IPS-NIHi11 (cell line): ENCODE measurements around the gene RUNX2.
"Not testable (repeated sequence)": the region's sequence is repeated elsewhere in the genome, so short reads cannot be mapped to it uniquely, and the experiment has no call there.

ENCODE experiments used
- DNase-seq: peaks from one replicate; pipeline ENCODE4 v3.0.0; 2012; ENCODE audit warnings: mixed read lengths, low spot score

Gene RUNX2

DNA sequence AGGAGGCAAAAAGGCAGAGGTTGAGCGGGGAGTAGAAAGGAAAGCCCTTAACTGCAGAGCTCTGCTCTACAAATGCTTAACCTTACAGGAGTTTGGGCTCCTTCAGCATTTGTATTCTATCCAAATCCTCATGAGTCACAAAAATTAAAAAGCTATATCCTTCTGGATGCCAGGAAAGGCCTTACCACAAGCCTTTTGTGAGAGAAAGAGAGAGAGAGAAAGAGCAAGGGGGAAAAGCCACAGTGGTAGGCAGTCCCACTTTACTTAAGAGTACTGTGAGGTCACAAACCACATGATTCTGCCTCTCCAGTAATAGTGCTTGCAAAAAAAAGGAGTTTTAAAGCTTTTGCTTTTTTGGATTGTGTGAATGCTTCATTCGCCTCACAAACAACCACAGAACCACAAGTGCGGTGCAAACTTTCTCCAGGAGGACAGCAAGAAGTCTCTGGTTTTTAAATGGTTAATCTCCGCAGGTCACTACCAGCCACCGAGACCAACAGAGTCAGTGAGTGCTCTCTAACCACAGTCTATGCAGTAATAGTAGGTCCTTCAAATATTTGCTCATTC is at the start of gene RUNX2:
Gene RUNX2, plus strand, starts transcription at position 375 of the 567 bp plus-strand sequence. CDS start 397 bp downstream, outside the sequence.
- DNase-seq = peak; percentile 7

DNA sequence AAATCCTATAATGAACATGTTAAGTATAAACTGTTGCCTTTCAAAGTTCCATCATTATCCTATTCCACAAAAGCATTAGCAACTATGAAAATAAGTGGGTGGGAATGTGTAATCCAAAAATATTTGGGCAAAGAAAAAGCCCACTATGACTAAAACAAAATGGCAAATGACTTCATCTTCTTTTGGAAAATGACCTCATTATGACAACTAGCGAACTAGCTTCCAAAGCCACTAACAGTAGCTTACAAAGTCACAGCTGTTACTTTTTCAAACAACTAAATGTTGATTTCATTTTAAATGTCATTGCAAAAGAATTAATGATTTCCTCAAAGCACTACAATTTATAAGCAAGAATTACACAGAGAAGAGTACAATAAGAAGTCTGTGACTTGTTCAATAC is 49.8 kb upstream of the RUNX2 start:
- DNase-seq = no peak

DNA sequence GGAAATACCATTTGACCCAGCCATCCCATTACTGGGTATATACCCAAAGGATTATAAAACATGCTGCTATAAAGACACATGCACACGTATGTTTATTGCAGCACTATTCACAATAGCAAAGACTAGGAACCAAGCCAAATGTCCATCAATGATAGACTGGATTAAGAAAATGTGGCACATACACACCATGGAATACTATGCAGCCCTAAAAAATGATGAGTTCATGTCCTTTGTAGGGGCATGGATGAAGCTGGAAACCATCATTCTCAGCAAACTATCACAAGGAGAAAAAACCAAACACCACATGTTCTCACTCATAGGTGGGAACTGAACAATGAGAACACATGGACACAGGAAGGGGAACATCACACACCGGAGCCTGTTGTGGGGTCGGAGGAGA is 41.4 kb upstream of the RUNX2 start:
- DNase-seq = not testable (repeated sequence)

DNA sequence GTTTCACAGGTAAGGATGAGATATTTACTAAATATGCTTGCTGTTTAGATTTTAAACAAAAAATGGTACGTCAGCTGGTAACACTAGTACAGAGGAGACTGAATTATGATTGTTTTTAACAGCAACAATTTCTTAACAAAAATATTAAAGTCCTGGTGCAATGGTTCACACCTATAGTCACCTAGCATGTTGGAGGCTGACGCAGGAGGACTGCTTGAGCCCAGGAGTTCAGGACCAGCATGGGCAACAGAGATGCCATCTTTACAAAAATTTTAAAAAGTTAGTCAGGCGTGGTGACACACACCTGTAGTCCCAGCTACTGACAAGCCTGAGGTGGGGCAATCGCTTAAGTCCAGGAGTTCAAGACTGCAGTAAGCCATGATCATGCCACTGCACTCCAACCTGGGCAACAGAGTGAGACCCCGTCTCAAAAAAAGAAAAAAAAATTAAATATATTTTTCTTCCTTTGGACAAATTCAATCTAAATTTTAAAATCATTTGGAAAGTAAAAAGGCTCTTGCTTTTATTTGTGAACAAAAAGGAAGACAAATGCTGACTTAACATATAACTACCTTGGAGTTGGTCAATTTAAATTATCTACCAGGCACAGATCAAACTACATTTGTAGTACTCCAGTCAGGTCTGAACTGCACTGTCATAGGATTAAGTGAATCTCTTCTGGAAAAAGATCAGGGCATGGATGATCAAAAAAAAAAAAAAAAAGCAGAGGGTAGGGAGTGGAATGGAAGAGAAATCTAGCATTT is 38.2 kb upstream of the RUNX2 start:
- DNase-seq = no peak

DNA sequence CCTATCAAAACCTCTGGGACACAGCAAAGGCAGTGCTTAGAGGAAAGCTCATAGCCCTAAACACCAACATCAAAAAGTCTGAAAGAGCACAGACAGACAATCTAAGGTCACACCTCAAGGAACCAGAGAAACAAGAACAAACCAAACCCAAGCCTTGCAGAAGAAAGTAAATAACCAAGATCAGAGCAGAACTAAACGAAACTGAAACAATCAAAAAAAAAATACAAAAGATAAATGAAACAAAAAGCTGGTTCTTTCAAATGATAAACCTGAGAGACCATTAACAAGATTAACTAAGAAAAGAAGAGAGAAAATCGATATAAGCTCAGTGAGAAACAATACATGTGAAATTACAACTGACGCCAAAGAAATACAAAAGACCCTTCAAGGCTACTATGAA is 34.8 kb upstream of the RUNX2 start:
- DNase-seq = no peak

DNA sequence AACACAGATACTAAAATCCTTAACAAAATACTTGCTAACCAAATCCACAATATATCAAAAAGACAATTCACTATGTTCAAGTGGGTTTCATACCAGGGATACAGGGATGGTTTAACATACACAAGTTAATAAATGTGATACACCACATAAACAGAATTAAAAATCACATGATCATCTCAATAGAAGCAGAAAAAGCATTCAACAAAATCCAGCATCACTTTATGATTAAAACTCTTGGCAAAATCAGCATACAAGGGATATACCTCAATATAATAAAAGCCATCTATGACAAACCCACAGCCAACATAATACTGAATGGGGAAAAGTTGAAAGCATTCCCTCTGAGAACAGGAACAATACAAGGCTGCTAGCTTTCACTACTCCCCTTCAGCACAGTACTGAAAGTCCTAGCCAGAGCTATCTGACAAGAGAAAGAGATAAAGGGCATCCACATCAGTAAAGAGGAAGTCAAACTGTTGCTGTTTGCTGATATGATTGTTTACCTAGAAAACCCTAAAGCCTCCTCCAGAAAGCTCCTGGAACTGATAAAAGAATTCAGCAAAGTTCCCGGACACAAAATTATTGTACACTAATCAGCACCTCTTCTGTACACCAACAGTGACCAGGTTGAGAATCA is 33.9 kb upstream of the RUNX2 start:
- DNase-seq = not testable (repeated sequence)

DNA sequence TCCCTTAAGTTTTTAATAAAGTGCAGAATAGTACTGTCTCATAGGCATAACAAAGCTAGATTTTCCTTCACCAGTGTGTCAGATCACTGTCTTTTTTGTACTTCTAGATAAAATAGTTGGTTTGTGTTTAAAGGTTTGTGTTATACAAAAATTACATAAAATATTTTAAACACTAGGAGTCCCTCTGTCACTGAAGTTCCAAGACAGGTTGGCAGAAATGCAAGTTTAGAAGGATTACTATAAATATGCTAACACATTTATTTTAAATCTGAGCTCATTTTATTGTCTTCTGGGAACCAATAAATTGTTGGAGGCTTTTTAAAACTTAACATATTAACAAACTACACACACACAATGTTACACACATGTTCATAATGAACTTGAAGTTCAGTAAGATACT is 30.8 kb upstream of the RUNX2 start:
- DNase-seq = no peak

DNA sequence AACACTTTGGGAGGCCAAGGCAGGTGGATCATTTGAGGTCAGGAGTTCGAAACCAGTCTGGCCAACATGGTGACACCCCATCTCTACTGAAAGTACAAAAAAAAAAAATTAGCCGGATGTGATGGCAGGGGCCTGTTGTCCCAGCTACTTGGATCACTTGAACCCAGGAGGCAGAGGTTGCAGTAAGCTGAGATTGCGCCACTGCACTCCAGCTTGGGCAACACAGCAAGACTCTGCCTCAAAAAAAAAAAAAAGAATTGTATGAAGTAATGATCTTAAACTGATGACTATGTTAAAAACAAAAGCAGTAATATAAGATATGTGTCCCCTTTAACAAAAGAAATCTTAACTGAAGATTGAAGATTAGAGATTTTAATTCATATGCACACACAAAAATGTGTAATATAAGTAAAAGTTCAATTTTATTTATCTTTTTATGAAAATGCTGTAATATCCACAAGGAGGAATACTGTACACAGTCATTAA is 29.0 kb upstream of the RUNX2 start:
- no peak for DNase-seq

DNA sequence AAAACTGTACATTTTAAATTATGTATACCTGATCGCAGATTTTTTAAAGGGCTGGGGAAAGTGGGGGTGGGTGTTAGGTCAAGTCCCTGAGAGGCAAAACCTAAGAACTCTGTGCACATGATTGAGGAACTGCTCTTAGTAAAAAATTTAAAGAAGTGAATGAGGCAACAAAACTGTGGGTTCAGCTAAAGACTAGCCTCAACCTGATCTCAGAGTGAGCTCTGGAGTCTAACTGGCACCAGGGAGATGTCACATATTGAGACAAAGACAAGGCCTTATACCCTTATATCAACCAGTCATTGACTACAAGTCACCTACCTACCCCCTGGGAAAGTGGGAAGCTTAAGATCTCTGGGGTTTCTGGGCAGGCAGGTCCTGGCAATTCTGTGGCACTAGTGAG is 27.4 kb upstream of the RUNX2 start:
- DNase-seq = no peak

DNA sequence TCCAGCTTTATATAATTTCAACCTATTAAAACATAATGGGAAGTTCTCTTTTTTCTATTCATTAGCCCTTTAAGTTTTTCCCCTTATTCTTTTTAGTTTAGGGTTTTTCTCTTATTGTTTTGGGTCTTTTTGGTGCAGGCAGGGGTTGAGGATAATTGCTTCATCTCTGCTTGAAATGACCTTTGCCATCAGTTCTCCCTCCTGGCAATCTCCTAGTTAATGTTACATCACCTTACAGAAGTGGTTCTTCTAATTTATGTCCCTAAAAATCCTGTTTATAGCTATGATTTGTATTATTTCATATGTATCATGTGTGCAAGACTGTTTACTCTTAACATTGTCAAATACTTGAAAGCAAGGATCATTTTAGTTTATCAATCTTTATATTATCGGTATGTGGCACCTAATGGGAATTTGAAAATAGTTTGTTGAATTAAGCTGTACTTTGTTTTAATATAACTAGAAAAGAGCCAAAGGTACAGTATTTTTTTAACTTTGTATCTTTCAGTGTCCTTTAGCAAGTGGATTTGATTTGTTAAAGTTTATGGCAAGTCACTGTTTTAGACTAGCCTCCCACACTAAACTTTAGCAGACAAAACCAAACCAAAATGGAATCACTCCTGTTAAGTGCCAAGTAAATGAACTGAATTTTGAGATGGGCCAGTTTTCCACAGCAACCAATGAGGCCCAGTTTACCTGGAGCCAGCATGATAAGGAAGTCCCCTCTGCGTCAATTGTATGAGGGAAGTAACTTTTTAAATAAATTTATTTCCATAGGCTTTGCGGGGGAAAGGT is 26.6 kb upstream of the RUNX2 start:
- no peak for DNase-seq

DNA sequence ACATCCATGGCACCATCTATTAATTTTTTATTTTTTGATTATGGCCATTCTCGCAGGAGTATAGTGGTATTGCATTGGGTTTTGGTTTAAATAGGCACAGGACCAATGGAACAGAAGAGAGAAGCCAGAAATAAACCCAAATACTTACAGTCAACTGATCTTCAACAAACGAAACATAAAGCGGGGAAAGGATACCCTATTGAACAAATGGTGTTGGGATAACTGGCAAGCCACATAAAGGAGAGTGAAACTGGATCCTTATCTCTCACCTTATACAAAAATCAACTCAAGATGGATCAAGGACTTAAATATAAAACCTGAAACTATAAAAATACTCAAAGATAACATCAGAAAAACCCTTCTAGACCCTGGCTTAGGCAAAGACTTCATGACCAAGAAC is 25.3 kb upstream of the RUNX2 start:
- DNase-seq = no peak

DNA sequence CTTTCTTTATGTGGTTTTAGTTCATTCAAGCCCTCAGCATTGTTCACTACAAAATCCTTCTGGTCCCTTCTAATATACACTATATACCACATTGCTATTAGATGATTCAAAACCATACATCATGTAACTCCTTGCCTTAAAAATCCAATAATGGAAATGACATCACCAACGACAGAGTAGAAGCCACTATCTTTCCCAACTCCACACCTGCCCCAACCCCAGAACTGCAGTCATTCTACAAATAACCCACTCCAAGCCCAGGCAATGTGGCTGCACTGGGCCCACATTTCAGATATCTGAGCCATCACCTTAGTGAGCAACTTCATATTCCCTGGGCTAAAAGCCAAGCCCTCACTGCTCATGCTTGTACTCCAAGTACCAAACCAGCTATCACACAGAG is 22.6 kb upstream of the RUNX2 start:
- no peak for DNase-seq

DNA sequence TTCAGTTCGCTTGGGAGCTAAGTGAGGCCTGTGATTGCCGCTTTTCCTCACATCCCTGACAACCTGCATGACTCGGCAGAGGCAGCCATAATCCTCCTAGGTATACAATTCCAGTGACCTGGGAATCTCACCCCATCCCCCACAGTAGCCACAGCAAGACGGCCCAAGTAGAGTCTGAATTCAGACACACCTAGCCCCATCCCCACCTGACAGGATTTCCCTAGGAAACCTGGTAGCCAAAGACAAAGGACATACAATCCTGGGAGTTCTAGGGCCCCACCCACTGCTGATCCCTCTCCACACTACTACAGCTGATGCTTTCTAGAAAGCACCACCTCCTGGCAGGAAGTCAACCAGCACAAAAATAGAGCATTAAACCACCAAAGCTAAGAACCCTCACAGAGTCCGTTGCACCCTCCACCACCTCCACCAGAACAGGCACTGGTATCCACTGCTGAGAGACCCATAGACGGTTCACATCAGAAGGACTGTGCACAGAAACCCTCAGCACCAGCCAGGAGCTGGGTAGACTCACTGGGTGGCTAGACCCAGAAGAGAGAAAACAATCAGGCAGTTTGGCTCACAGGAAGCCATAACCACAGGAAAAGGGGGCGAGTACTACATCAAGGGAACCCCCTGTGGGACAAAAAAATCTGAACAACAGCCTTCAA is 17.9 kb upstream of the RUNX2 start:
- no peak for DNase-seq

DNA sequence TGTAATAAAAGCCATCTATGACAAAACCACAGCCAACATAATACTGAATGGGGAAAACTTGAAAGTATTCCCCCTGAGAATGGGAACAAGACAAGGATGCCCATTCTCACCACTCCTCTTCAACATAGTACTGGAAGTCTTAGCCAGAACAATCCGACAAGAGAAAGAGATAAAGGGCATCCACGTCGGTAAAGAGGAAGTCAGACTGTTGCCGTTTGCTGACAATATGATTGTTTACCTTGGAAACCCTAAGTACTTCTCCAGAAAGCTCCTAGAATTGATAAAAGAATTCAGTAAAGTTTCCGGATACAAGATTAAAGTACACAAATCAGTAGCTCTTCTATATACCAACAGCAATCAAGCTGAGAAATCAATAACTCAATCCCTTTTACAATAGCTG is 14.0 kb upstream of the RUNX2 start:
- DNase-seq = no peak

DNA sequence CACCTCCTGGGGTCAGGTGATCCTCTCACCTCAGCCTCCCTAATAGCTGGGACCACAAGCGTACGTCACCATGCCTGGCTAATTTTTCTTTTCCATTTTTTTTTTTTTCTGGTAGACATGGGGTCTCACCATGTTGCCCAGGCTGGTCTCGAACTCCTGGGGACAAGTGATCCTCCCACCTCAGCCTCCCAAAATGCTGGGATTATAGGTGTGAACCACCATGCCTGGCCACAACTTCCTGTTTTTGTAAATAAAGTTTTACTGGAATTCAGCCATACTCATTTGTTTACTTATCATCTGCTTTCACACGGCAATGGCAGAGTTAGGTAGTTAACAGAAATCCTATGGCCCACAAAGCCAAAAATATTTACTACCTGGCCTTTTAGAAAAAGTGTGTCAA is 7.8 kb upstream of the RUNX2 start:
- no peak for DNase-seq

DNA sequence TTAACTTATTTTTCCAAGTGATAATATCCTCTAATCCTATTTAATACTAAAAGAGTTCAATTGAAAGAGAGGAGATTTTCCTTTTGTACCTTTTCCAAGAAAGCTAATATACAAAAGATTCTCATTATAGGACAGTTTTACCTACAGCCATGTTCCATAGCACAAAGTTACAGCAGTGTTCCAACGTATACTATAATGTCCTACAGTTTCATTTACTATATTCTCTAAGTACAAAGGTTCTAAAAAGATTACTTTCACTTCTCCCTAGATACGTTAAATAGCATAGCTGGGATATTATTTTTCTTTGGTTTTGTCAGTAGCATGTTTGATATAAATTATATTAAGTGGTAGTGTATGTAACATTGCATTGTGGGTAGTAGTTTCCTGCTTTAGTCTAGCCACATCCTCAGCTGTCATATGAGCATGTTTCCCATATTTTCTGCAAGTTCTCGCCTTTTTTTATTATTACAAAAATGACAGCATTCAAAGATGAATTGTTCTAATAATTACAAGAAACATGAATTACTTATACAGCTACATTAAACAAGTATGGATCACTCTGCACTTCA is 4.4 kb upstream of the RUNX2 start:
- DNase-seq = no peak

DNA sequence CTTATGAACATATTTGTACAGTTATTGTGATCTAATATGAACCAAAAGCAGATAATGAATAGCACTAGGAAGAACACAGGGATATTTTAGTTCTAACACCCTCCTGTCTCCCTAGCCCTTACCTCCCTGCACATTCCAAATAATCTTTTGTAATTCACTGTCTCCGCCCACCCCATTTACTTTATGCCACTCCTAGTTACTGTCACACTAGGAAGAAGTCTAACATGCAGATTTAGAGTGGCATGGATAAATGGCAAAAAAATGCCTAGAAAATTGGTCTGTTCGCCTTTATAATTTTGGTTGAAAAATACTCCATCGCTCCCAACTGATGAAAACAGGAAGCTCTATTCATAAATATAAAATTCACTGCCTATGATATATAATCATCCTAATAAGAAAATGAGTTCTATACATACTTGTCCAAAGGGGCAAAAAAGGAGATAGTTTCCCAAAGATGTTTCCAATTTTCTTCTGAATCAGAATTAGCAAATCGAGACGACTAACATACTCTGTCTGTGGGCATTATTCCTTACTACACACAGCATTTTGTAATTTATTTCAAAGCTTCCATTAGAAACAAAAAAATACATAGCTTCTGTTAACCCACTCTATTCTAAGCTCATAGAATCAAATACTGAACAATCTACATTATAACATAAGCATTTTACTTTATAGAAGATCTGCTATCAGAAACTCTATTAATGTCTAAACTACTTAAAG is 1.3 kb upstream of the RUNX2 start:
- DNase-seq = no peak

DNA sequence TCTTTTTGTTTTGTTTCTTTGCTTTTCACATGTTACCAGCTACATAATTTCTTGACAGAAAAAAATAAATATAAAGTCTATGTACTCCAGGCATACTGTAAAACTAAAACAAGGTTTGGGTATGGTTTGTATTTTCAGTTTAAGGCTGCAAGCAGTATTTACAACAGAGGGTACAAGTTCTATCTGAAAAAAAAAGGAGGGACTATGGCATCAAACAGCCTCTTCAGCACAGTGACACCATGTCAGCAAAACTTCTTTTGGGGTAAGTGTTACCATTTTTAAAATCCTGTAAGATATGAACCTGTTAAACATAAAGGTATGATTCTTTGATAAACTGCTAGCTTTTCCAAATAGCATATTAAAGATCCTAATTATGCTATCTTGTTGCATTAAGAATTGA is 393 bp downstream of the RUNX2 start:
- DNase-seq = no peak

DNA sequence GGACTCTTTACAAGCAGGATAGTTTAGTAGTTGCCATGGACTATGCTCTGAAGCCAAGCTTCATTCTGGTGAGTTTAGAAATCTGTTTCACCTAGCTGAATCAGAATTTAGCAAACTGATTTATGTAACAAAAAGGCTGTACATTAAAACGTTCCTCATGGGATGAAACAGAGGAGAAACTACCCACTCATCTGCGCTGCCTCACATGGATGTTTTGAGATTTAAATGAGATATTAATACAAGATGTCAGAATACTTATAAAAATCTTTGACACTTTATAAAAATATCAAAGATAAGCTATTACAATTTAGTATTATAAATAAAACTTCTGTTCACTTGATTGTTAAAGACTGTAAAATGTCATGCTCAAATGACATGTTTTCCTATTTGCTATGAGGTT is 16.8 kb downstream of the RUNX2 start:
- DNase-seq = no peak

DNA sequence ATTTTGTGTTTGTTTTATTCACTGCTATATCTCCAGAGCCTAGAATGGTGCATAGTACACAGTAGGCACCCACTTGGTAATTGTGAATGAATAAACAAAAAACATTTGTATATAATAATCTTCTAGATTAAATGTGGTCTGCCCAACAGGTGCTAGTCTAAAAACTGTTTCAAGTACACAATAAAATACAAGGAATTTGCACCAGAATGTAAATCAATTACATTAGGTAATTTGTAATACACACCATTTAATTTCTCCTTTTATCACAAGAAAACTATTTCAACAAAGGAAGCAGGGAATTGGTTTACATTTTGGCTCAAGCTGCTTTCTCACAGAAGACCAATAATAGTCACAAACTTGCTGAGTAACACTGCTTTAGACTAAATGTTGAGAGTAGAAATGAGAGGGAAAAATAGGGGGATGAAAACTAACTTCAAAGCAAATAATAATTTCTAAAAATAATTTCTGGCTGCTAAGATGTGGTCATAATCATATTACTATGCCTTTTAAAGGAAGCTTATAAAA is 22.1 kb downstream of the RUNX2 start:
- DNase-seq = no peak

DNA sequence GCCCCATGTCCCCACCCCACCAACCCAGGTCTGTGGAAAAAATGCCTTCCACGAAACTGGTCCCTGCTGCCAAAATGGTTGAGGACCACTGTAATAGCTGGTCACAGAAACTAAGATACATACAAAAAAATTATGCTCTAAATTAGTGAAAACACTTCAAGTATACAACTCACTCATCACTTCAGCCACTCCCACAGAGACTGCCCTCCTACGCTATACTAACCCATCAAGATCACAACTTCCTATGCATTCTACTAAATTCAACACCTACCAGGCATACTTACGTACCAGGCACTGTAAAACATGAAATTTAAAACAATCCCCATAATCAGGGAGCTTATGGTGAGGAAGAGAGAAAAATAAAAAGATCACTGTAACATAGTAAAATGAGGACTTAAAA is 22.9 kb downstream of the RUNX2 start:
- no peak for DNase-seq
